Measurements from ENCODE around the gene USF1.
"Not testable (repeated sequence)": the region's sequence is repeated elsewhere in the genome, so short reads cannot be mapped to it uniquely, and the experiment has no call there.

Gene USF1

GRCh38 chr1:161017756-161018630 lies 27.8 kb downstream of the USF1 start:
- TF ChIP-seq, protein P1, sequence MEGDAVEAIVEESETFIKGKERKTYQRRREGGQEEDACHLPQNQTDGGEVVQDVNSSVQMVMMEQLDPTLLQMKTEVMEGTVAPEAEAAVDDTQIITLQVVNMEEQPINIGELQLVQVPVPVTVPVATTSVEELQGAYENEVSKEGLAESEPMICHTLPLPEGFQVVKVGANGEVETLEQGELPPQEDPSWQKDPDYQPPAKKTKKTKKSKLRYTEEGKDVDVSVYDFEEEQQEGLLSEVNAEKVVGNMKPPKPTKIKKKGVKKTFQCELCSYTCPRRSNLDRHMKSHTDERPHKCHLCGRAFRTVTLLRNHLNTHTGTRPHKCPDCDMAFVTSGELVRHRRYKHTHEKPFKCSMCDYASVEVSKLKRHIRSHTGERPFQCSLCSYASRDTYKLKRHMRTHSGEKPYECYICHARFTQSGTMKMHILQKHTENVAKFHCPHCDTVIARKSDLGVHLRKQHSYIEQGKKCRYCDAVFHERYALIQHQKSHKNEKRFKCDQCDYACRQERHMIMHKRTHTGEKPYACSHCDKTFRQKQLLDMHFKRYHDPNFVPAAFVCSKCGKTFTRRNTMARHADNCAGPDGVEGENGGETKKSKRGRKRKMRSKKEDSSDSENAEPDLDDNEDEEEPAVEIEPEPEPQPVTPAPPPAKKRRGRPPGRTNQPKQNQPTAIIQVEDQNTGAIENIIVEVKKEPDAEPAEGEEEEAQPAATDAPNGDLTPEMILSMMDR (IDR thresholded peaks at IDR 0.05) = no peak
- DNase-seq (ENCODE audit: low spot score) = no peak
- Histone ChIP-seq H3K4me3 (no peak overlapping the region), H3K27ac (peak overlapping the region in 1 of 2 donors; percentile 6)

DNA sequence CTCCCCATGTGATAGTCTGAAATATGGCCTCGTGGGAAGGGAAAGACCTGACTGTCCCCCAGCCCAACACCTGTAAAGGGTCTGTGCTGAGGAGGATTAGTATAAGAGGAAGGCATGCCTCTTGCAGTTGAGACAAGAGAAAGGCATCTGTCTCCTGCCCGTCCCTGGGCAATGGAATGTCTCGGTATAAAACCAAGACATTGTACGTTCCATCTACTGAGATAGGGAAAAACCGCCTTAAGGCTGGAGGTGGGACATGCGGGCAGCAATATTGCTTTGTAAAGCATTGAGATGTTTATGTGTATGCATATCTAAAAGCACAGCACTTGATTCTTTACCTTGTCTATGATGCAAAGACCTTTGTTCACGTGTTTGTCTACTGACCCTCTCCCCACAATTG lies 28.6 kb downstream of the USF1 start:
- DNase-seq (ENCODE audit: low spot score); H3K4me3 ChIP-seq; H3K27ac ChIP-seq: not testable (repeated sequence)

DNA sequence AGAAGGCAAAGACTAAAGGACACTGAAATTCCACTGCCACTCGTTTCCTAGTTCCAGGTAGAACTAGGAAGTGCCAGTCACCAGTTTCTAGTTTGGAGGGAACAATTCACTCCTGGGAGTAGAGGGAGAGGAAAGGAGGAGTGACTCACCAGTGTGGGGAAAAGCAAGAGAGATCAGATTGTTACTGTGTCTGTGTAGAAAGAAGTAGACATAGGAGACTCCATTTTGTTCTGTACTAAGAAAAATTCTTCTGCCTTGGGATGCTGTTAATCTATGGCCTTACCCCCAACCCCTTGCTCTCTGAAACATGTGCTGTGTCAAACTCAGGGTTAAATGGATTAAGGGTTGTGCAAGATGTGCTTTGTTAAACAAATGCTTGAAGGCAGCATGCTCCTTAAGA lies 29.1 kb downstream of the USF1 start:
- not testable (repeated sequence) for H3K27ac ChIP-seq; H3K4me3 ChIP-seq; DNase-seq (ENCODE audit: low spot score)

DNA sequence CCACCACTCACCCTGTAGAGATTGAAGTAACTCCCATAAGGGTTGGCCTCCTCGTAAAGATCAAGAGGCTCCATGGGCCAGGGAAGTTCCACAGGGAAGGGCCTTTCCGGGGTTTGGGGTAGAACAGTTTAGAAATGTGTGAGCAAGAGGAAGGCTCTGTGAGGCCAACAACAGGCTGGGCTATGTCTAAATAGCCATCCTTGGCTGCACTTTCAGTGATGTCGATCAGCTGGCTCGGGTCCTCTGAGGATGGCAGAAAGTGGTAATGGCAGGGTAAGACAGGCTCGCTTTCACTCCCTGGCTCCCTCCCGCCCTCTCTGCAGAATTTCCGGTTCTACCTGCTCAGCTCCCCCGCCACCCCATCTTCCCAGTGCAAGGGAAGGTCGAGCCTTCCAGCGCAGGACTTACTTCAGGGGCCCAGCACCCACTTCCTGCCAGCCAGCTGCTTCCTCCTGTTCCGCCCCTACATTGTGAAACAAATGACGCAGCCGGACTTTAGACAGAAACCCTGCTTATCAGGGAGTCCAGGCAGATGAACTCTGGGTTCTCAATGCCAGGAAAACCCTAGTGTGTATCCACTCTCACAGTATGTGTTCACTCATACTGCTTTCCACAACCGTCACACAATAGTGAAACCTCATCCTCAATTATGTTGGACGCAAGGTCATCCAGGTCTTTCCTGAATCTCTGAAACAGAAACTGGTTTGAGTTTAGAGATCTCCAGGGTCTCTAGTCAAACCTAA lies 32.1 kb downstream of the USF1 start:
- TF ChIP-seq, protein P1 (IDR thresholded peaks at IDR 0.05) = no peak
- peak overlapping the region; percentile 43 for H3K4me3 ChIP-seq
- peak overlapping the region; percentile 46 to 85 for H3K27ac ChIP-seq
- DNase-seq (ENCODE audit: low spot score) = peak; percentile 84

DNA sequence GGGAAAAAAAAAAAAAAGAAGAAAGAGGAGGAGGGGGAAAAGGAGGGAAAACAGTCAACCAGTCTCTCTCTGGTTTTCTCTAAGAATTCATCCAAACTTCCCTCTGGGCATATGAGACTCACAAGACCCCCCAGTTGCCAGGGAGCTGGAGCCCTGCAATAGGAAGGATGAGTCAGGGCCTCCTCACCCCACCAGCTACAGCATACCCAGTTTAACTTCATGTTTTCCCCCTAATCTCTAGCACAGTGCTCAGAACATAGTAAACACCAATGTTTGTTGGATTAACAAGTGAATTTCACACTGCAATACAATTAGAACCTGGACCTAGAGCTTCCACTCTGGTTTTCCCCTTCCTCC lies 32.7 kb downstream of the USF1 start:
- TF ChIP-seq, protein P1 (IDR thresholded peaks at IDR 0.05) = no peak
- peak overlapping the region; percentile 43 for H3K4me3 ChIP-seq
- peak overlapping the region; percentile 46 to 85 for H3K27ac ChIP-seq
- DNase-seq (ENCODE audit: low spot score) = no peak

DNA sequence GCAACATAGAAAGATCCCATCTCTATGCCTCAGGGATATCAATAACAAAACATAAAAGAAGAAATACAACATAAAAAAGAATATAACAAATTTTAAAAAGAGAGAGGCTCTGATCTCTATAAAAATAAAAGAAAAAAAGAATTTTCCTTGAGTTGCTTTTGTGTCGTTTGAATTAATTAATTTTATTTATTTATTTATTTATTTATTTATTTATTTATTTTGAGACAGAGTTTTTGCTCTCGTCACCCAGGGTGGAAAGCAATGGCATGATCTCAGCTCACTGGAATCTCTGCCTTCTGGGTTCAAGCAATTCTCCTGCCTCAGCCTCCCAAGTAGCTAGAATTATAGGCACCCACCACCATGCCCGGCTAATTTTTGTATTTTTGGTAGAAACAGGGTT lies 33.4 kb downstream of the USF1 start:
- H3K27ac ChIP-seq = peak overlapping the region; percentile 9 to 85
- TF ChIP-seq, protein P1 (IDR thresholded peaks at IDR 0.05) = no peak
- no peak overlapping the region for H3K4me3 ChIP-seq
- no peak for DNase-seq (ENCODE audit: low spot score)

DNA sequence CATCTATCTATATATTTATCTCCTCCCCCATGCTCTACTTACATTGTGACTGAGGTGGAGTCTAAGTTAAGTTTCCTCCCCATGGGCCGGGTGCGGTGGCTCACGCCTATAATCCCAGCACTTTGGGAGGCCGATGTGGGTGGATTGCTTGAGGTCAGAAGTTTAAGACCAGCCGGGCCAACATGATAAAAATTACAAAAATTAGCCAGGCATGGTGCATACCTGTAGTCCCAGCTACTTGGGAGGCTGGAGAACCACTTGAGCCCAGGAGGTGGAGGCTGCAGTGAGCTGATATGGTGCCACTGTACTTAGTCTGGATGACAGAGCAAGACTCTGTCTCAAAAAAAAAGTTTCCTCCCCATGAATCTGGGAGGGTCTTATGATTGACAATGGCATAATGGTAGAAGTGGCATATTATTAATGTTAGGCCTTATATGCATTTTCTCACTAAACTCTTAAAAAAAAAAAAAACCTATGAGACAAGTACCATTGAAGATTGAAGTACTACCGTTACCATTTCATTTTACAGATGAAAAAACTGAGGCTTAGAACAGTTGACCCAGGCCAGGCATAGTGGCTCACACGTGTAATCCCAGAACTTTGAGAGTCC lies 36.1 kb downstream of the USF1 start:
- TF ChIP-seq, protein P1 (IDR thresholded peaks at IDR 0.05) = no peak
- no peak overlapping the region for H3K27ac ChIP-seq
- no peak overlapping the region for H3K4me3 ChIP-seq
- DNase-seq (ENCODE audit: low spot score) = no peak

All from coronary artery (tissue), 2 donors.